Muscle of leg (tissue), 11 donors: ENCODE results near the gene MALRD1. TPM values are rescaled to one million over a fixed set of nuclear protein-coding genes. Genes with fewer than 3 reads are reported as not detected.
A peak's percentile ranks its signal among the peaks of the same experiment; 100 is the strongest.
"Not testable (repeated sequence)": the region's sequence is repeated elsewhere in the genome, so short reads cannot be mapped to it uniquely, and the experiment has no call there.

Source experiments
- DNase-seq: peaks from one replicate; pipeline ENCODE4 v3.0.0; 2013
- H3K27ac ChIP-seq: one replicate; pipeline ENCODE4 v1.5.1; 2013; ENCODE audit warnings: mild to moderate bottlenecking, low read length, control low read depth
- H3K27me3 ChIP-seq: one replicate; pipeline ENCODE4 v1.6.1; 2013; ENCODE audit warnings: low read length; ENCODE audit not compliant: control insufficient read depth, insufficient read depth
- H3K36me3 ChIP-seq: one replicate; pipeline ENCODE4 v1.6.1; 2013; ENCODE audit warnings: low read length; ENCODE audit not compliant: control insufficient read depth, insufficient read depth
- H3K4me1 ChIP-seq: one replicate; pipeline ENCODE4 v1.6.1; 2013; ENCODE audit warnings: low read length; ENCODE audit not compliant: control insufficient read depth, insufficient read depth
- H3K4me3 ChIP-seq: one replicate; pipeline ENCODE4 v1.5.1; 2013; ENCODE audit warnings: low read length, control low read depth
- H3K9me3 ChIP-seq: replicated peaks from 2 replicates; pipeline ENCODE4 v1.6.1; 2013; ENCODE audit warnings: low read depth, low read length; ENCODE audit not compliant: control insufficient read depth
- WGBS: methylation state at CpG from one replicate; pipeline ENCODE4 v1.1.5; 2013; ENCODE audit warnings: missing lambda C conversion rate; ENCODE audit not compliant: insufficient coverage; 5-methylcytosine and 5-hydroxymethylcytosine counted together
- polyA plus RNA-seq, 8 donors: library from polyadenylated mRNA; unstranded; fragments of 120-200 nt; gene quantifications; one replicate each; pipeline versions ENCODE4 v1.2.1 to v1.2.3, GENCODE V29; 2013; ENCODE audit warnings: inconsistent platforms in 1 of 8, low replicate concordance in 1 of 8; ENCODE audit not compliant: insufficient read length in 8 of 8, insufficient read depth in 1 of 8
- total RNA-seq: library from RNA; stranded (reverse); fragments of 120-200 nt; gene quantifications from one replicate; pipeline ENCODE4 v1.2.4, GENCODE V29; 2013

The MALRD1 gene
- total and polyA plus RNA-seq, 9 donors, result 0.45 to 6.2 (median 1.0) TPM

GRCh38 chr10:19498393-19499290, 450.0 kb downstream of the MALRD1 start:
- Histone ChIP-seq H3K4me3 (no peak overlapping the region), H3K27ac (no peak overlapping the region), H3K4me1 (no peaks in the 10 kb centered on the region), H3K9me3 (no peaks in the 10 kb centered on the region), H3K27me3 (no peaks in the 10 kb centered on the region), H3K36me3 (no peaks in the 10 kb centered on the region)
- no CpG with 5 or more reads among the region's 1 CpG for WGBS
- peak; percentile 84 for DNase-seq

GRCh38 chr10:19499291-19499770, 450.7 kb downstream of the MALRD1 start:
- Histone ChIP-seq H3K27ac (no peak overlapping the region), H3K4me3 (no peak overlapping the region), H3K27me3 (no peaks in the 10 kb centered on the region), H3K9me3 (no peaks in the 10 kb centered on the region), H3K4me1 (no peaks in the 10 kb centered on the region), H3K36me3 (no peaks in the 10 kb centered on the region)
- no CpG with 5 or more reads among the region's 1 CpG for WGBS
- DNase-seq, result peak; percentile 61

GRCh38 chr10:19500959-19501358, 452.4 kb downstream of the MALRD1 start:
- H3K4me3 ChIP-seq, result no peak overlapping the region
- H3K27me3 ChIP-seq, result no peaks in the 10 kb centered on the region
- no peaks in the 10 kb centered on the region for H3K4me1 ChIP-seq
- DNase-seq, result no peak
- no CpG with 5 or more reads among the region's 1 CpG for WGBS
- H3K36me3 ChIP-seq, result no peaks in the 10 kb centered on the region
- H3K9me3 ChIP-seq, result no peaks in the 10 kb centered on the region
- H3K27ac ChIP-seq, result no peak overlapping the region

GRCh38 chr10:19505320-19506312, 457.0 kb downstream of the MALRD1 start:
- Histone ChIP-seq H3K9me3 (no peaks in the 10 kb centered on the region), H3K4me3 (no peak overlapping the region), H3K27ac (no peak overlapping the region), H3K4me1 (no peaks in the 10 kb centered on the region), H3K27me3 (no peaks in the 10 kb centered on the region), H3K36me3 (no peaks in the 10 kb centered on the region)
- no peak for DNase-seq
- WGBS, result 59% methylated on average over 2 of the region's 6 CpGs

DNA sequence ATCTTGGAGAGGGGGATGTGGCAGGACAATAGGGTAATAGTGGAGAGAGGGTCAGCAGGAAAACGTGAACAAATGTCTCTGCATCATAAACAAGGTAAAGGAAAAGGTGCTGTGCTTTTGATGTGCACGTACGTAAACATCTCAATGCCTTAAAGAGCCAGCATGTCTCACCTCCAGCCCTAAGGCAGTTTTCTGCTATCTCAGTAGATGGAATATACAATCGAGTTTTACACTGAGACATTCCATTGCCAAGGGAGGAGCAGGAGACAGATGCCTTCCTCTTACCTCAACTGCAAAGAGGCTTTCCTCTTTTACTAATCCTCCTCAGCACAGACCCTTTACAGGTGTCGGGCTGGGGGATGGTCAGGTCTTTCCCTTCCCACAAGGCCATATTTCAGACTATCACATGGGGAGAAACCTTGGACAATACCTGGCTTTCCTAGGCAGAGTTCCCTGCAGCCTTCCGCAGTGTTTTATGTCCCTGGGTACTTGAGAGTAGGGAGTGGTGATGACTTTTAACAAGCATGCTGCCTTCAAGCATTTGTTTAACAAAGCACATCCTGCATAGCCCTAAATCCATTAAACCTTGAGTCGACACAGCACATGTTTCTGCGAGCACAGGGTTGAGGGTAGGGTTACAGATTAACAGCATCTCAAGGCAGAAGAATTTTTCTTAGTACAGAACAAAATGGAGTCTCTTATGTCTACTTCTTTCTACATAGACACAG, 461.6 kb downstream of the MALRD1 start:
- not testable (repeated sequence) for DNase-seq

DNA sequence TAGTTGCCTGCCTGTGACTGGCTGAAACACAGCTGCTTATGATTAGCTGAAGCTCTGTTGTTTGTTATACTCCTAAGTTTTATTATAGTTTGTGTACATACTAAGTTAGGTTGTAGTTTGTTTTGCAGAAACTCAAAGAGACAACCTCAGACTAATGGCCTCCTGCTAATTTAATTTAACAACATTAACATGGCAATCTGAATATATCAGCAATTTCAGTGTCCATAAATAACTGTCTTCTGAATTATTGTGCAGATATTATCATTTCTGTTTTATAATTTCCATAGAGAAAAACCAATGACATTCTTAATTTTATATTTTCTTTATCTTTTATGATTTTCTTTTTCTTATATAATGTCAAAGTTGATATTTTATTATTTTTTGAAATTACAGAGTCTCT, 469.5 kb downstream of the MALRD1 start:
- Histone ChIP-seq H3K4me3 (no peak overlapping the region), H3K36me3 (no peaks in the 10 kb centered on the region), H3K27ac (no peak overlapping the region), H3K9me3 (peaks cover 8% of the 10 kb centered on the region), H3K27me3 (no peaks in the 10 kb centered on the region), H3K4me1 (no peaks in the 10 kb centered on the region)
- DNase-seq, result no peak

More for the DNA sequence above, 461.6 kb downstream of the MALRD1 start:
- not testable (repeated sequence) for H3K4me3 ChIP-seq, H3K4me1 ChIP-seq, H3K36me3 ChIP-seq, H3K27ac ChIP-seq, H3K9me3 ChIP-seq, H3K27me3 ChIP-seq
- no CpG with 5 or more reads among the region's 8 CpGs for WGBS

GRCh38 chr10:19518632-19519031, 470.0 kb downstream of the MALRD1 start:
- Histone ChIP-seq H3K27me3 (no peaks in the 10 kb centered on the region), H3K4me3 (no peak overlapping the region), H3K27ac (no peak overlapping the region), H3K4me1 (no peaks in the 10 kb centered on the region), H3K9me3 (peaks cover 8% of the 10 kb centered on the region), H3K36me3 (no peaks in the 10 kb centered on the region)
- no CpG with 5 or more reads among the region's 1 CpG for WGBS
- DNase-seq, result no peak

DNA sequence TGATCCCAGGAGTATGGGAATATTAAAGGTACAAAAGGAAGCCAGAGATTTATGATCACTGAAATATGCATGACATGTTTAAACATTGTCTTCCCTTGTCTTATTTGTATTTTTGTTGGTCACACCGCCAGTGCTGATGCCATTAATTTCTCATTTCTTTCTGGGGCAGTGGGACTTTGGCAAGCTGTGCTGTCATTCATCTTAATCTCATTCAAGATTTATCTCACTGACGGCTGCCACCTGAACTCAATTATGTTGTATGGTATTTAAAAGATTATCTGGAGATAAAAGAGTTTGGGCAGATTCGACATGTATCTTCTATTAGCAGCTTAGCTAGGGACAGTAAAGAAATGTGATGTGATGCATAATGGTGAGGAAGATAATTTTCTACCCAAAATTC, 482.7 kb downstream of the MALRD1 start:
- WGBS, result no CpG with 5 or more reads among the region's 3 CpGs

DNA sequence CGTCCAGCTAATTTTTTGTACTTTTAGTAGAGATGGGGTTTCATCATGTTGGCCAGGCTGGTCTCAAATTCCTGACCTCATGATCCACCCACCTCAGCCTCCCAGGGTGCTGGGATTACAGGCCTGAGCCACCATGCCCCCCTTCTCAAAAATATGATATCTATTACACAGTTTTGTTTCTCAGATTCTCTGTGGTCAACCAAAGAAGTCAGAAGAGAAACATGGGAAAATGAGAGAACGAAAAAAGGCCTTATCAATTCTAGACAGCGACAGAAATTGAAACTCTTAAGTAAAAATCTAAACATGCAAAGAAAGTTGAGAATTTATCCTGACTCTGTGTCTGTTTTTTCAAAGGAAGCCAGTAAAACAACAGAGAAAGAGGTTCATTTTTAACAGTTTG, 483.8 kb downstream of the MALRD1 start:
- H3K4me3 ChIP-seq, result no peak overlapping the region
- WGBS, result no CpG with 5 or more reads among the region's 3 CpGs
- H3K4me1 ChIP-seq, result no peaks in the 10 kb centered on the region
- no peak for DNase-seq
- no peaks in the 10 kb centered on the region for H3K36me3 ChIP-seq
- no peaks in the 10 kb centered on the region for H3K9me3 ChIP-seq
- H3K27ac ChIP-seq, result no peak overlapping the region
- H3K27me3 ChIP-seq, result no peaks in the 10 kb centered on the region

More for the DNA sequence above, 482.7 kb downstream of the MALRD1 start:
- Histone ChIP-seq H3K27ac (no peak overlapping the region), H3K27me3 (no peaks in the 10 kb centered on the region), H3K4me3 (no peak overlapping the region), H3K4me1 (no peaks in the 10 kb centered on the region), H3K36me3 (no peaks in the 10 kb centered on the region), H3K9me3 (no peaks in the 10 kb centered on the region)
- no peak for DNase-seq
